HG02981 (cell line): ENCODE measurements around the gene UBQLN4.

ENCODE experiments used
- ATAC-seq: cut with Tn5 transposase; IDR thresholded peaks from one replicate; pipeline ENCODE4 v1.9.1; 2021; ENCODE audit warnings: mild to moderate bottlenecking, moderate library complexity; ENCODE audit not compliant: unreplicated experiment

Gene UBQLN4

GRCh38 chr1:156020293-156021092, 33.1 kb downstream of the UBQLN4 start, which contains the start of gene SSR2:
SSR2 (minus strand) TSS chr1:156020951; CDS start chr1:156020167, 784 bp downstream.
- ATAC-seq: peak; percentile 98

- no peak for ATAC-seq
These were observed 33.7 kb downstream of the UBQLN4 start for GRCh38 chr1:156019946-156020292.

GRCh38 chr1:156014829-156015228, 38.8 kb downstream of the UBQLN4 start:
- no peak for ATAC-seq

GRCh38 chr1:156012051-156012817, 41.4 kb downstream of the UBQLN4 start:
- ATAC-seq: peak; percentile 82

- ATAC-seq: no peak
These were observed 44.2 kb downstream of the UBQLN4 start for GRCh38 chr1:156009404-156009803.

GRCh38 chr1:156006666-156007376, 46.8 kb downstream of the UBQLN4 start:
- ATAC-seq: no peak

GRCh38 chr1:156004843-156005584, 48.6 kb downstream of the UBQLN4 start:
- no peak for ATAC-seq

- no peak for ATAC-seq
These were observed 49.7 kb downstream of the UBQLN4 start for GRCh38 chr1:156003923-156004188.

GRCh38 chr1:156002188-156002911, 51.2 kb downstream of the UBQLN4 start:
- ATAC-seq: no peak

- no peak for ATAC-seq
These were observed 51.9 kb downstream of the UBQLN4 start for GRCh38 chr1:156001662-156002171.

- no peak for ATAC-seq
These were observed 52.5 kb downstream of the UBQLN4 start for GRCh38 chr1:156001021-156001661.

- no peak for ATAC-seq
These were observed 53.6 kb downstream of the UBQLN4 start for GRCh38 chr1:155999964-156000363.

- ATAC-seq: no peak
These were observed 57.4 kb downstream of the UBQLN4 start for GRCh38 chr1:155996166-155996565.

- ATAC-seq: no peak
These were observed 60.0 kb downstream of the UBQLN4 start for GRCh38 chr1:155993595-155993994.

GRCh38 chr1:155990005-155990739, 63.4 kb downstream of the UBQLN4 start:
- ATAC-seq: no peak

- ATAC-seq: no peak
These were observed 64.2 kb downstream of the UBQLN4 start for GRCh38 chr1:155989242-155990004.
